ENCODE results near the gene DEPDC4. TPM values are rescaled to one million over a fixed set of nuclear protein-coding genes. Genes with fewer than 3 reads are reported as not detected.
"Not testable (repeated sequence)": the region's sequence is repeated elsewhere in the genome, so short reads cannot be mapped to it uniquely, and the experiment has no call there.

DEPDC4 gene
- total RNA-seq, 4 donors from 2014 or later, result 0.64 to 2.3 (median 0.72) TPM; not detected in 1

DNA sequence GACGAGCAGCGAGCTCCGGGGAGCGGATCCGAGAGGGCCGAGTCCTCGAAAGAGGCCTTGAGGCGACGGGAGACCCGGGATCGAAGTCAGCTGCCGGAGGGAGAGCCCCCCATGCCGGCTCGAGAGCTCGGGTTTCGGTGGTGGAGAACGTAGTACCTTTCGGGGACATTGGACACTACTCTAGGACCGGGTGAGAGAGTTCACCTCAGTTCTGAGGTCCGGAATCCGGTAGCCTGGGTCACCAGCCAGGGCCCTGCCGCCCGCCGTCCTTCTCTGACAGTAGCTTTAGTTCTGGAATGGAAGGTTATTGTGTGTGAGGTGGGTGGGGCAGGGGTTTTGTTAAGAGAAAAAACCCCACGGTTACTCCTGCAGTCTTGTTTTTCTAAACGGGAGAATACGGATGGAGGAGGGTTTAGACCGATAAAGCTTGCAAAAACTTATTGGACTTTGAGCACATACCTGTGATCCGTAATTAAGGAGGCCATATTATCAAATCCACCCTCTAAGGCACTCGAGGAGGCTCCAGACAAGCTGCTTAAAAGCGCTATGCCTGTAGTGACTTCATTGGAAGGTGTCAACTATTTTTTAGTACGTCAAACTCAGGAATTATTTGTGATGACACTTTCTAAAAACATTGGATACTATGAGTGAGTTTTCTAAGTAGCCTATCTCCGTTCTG lies 863 bp upstream of the DEPDC4 start:
- peak overlapping the region; percentile 98 for H3K4me3 ChIP-seq
- peak in 1 of 2 donors; percentile 71 for DNase-seq (ENCODE audit: low spot score in 2 of 2)
- no peaks in the 10 kb centered on the region for H3K36me3 ChIP-seq
- H3K9me3 ChIP-seq, result no peaks in the 10 kb centered on the region
- no peaks in the 10 kb centered on the region for H3K27me3 ChIP-seq
- WGBS, result 1% methylated on average over 30 of the region's 33 CpGs
- H3K4me1 ChIP-seq, result peaks cover 37% of the 10 kb centered on the region
- peak overlapping the region; percentile 97 for H3K27ac ChIP-seq
- TF ChIP-seq POLR2A (IDR thresholded peaks at IDR 0.05), result no peak
- no peak for TF ChIP-seq EP300 (IDR thresholded peaks at IDR 0.05)
- TF ChIP-seq CTCF (IDR thresholded peaks at IDR 0.05), result no peak
- TF ChIP-seq POLR2AphosphoS5 (IDR thresholded peaks at IDR 0.05), result no peak

- Histone ChIP-seq H3K36me3 (no peaks in the 10 kb centered on the region), H3K27ac (peak overlapping the region; percentile 97), H3K27me3 (no peaks in the 10 kb centered on the region), H3K4me1 (peaks cover 35% of the 10 kb centered on the region), H3K4me3 (peak overlapping the region; percentile 98), H3K9me3 (no peaks in the 10 kb centered on the region)
- TF ChIP-seq POLR2A (IDR thresholded peaks at IDR 0.05) (no peak), CTCF (IDR thresholded peaks at IDR 0.05) (no peak), EP300 (IDR thresholded peaks at IDR 0.05) (no peak), POLR2AphosphoS5 (IDR thresholded peaks at IDR 0.05) (no peak)
- DNase-seq (ENCODE audit: low spot score in 2 of 2), result peak; percentile 94 to 96
- 0% methylated on average over 6 of the region's 6 CpGs for WGBS
These were observed 369 bp downstream of the DEPDC4 start for GRCh38 chr12:100266585-100266834.

GRCh38 chr12:100265732-100266584 lies 921 bp downstream of the DEPDC4 start:
- 55% methylated on average over 11 of the region's 11 CpGs for WGBS
- H3K9me3 ChIP-seq, result no peaks in the 10 kb centered on the region
- DNase-seq (ENCODE audit: low spot score in 2 of 2), result no peak
- TF ChIP-seq POLR2A (IDR thresholded peaks at IDR 0.05) (no peak), CTCF (IDR thresholded peaks at IDR 0.05) (no peak)
- H3K27ac ChIP-seq, result peak overlapping the region; percentile 97
- H3K4me3 ChIP-seq, result peak overlapping the region; percentile 98
- H3K4me1 ChIP-seq, result peaks cover 30% of the 10 kb centered on the region
- no peaks in the 10 kb centered on the region for H3K36me3 ChIP-seq
- no peaks in the 10 kb centered on the region for H3K27me3 ChIP-seq

DNA sequence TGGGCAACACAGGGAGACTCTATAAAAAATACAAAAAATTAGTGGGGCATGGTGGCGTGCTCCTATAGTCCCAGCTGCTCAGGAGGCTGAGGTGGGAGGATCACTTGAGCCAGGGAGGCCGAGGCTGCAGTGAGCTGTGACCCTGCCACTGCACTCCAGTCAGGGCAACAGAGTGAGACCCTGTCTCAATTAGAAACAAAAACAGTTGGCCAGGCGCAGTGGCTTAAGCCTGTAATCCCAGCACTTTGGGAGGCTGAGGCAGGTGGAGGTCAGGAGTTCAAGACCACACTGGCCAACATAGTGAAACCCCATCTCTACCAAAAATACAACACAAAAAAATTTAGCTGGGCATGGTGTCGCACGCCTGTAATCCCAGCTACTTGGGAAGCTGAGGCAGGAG lies 1.8 kb downstream of the DEPDC4 start:
- not testable (repeated sequence) for H3K27me3 ChIP-seq; H3K36me3 ChIP-seq; H3K9me3 ChIP-seq; H3K4me3 ChIP-seq; H3K27ac ChIP-seq; DNase-seq (ENCODE audit: low spot score in 2 of 2)
- WGBS, result 97% methylated on average over 5 of the region's 5 CpGs
- H3K4me1 ChIP-seq, result peaks cover 25% of the 10 kb centered on the region

DNA sequence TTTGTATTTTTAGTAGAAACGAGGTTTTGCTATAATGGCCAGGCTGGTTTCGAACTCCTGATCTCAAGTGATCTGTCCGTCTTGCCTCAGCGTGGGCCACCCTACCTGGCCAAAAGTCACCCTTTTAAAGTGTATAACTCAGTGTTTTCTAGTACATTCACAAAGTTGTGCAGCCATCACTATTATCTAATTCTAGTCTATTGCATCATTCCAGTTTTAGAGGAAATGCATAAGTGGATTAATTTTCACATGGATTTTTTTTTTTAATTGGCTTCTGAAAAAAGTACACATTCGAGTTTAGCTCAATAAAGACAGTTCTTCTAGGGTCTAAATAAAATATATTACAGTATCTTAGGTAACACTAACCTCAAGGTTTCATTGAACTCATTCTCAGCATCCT lies 3.7 kb downstream of the DEPDC4 start:
- TF ChIP-seq CTCF (IDR thresholded peaks at IDR 0.05) (no peak), EP300 (IDR thresholded peaks at IDR 0.05) (no peak), POLR2AphosphoS5 (IDR thresholded peaks at IDR 0.05) (no peak), POLR2A (IDR thresholded peaks at IDR 0.05) (no peak)
- Histone ChIP-seq H3K9me3 (no peaks in the 10 kb centered on the region), H3K36me3 (no peaks in the 10 kb centered on the region), H3K27ac (no peak overlapping the region), H3K4me3 (no peak overlapping the region), H3K27me3 (no peaks in the 10 kb centered on the region), H3K4me1 (peaks cover 10% of the 10 kb centered on the region)
- WGBS, result 73% methylated on average over 5 of the region's 5 CpGs
- no peak for DNase-seq (ENCODE audit: low spot score in 2 of 2)
